Measurements from ENCODE around the gene GRIA4.
"Not testable (repeated sequence)": the region's sequence is repeated elsewhere in the genome, so short reads cannot be mapped to it uniquely, and the experiment has no call there.

The GRIA4 gene

GRCh38 chr11:105986554-105986953, 376.7 kb downstream of the GRIA4 start:
- no peak for DNase-seq (ENCODE audit: insufficient read length, low spot score)
- no peak for FAIRE-seq
- no peak for TF ChIP-seq POLR2A (IDR thresholded peaks at IDR 0.05; ENCODE audit: low read depth, low read length)

GRCh38 chr11:105988197-105988596, 378.3 kb downstream of the GRIA4 start:
- FAIRE-seq: no peak
- DNase-seq (ENCODE audit: insufficient read length, low spot score): no peak
- TF ChIP-seq POLR2A (IDR thresholded peaks at IDR 0.05; ENCODE audit: low read depth, low read length): no peak

- no peak for FAIRE-seq
- no peak for TF ChIP-seq POLR2A (IDR thresholded peaks at IDR 0.05; ENCODE audit: low read depth, low read length)
- no peak for DNase-seq (ENCODE audit: insufficient read length, low spot score)
These were observed 379.3 kb downstream of the GRIA4 start for GRCh38 chr11:105989124-105989523.

GRCh38 chr11:105991888-105992287, 382.0 kb downstream of the GRIA4 start:
- FAIRE-seq (no peak), DNase-seq (ENCODE audit: insufficient read length, low spot score) (no peak)
- no peak for TF ChIP-seq POLR2A (IDR thresholded peaks at IDR 0.05; ENCODE audit: low read depth, low read length)

- TF ChIP-seq POLR2A (IDR thresholded peaks at IDR 0.05; ENCODE audit: low read depth, low read length): no peak
- FAIRE-seq (no peak), DNase-seq (ENCODE audit: insufficient read length, low spot score) (no peak)
These were observed 391.6 kb downstream of the GRIA4 start for GRCh38 chr11:106001304-106002012.

GRCh38 chr11:106003094-106003493, 393.2 kb downstream of the GRIA4 start:
- not testable (repeated sequence) for FAIRE-seq

GRCh38 chr11:106011481-106011880, 401.6 kb downstream of the GRIA4 start:
- DNase-seq (ENCODE audit: insufficient read length, low spot score) (no peak), FAIRE-seq (no peak)
- no peak for TF ChIP-seq POLR2A (IDR thresholded peaks at IDR 0.05; ENCODE audit: low read depth, low read length)

More at GRCh38 chr11:106003094-106003493, 393.2 kb downstream of the GRIA4 start:
- not testable (repeated sequence) for DNase-seq (ENCODE audit: insufficient read length, low spot score)

GRCh38 chr11:106012744-106013143, 402.9 kb downstream of the GRIA4 start:
- no peak for TF ChIP-seq POLR2A (IDR thresholded peaks at IDR 0.05; ENCODE audit: low read depth, low read length)
- DNase-seq (ENCODE audit: insufficient read length, low spot score): no peak
- FAIRE-seq: no peak

GRCh38 chr11:106014035-106014434, 404.2 kb downstream of the GRIA4 start:
- FAIRE-seq (no peak), DNase-seq (ENCODE audit: insufficient read length, low spot score) (no peak)
- TF ChIP-seq POLR2A (IDR thresholded peaks at IDR 0.05; ENCODE audit: low read depth, low read length): no peak

- TF ChIP-seq POLR2A (IDR thresholded peaks at IDR 0.05; ENCODE audit: low read depth, low read length): no peak
- FAIRE-seq (no peak), DNase-seq (ENCODE audit: insufficient read length, low spot score) (no peak)
These were observed 404.7 kb downstream of the GRIA4 start for GRCh38 chr11:106014620-106015019.

GRCh38 chr11:106015066-106015465, 405.2 kb downstream of the GRIA4 start:
- TF ChIP-seq POLR2A (IDR thresholded peaks at IDR 0.05; ENCODE audit: low read depth, low read length): no peak
- FAIRE-seq: no peak
- no peak for DNase-seq (ENCODE audit: insufficient read length, low spot score)

GRCh38 chr11:106017093-106017492, 407.2 kb downstream of the GRIA4 start:
- TF ChIP-seq POLR2A (IDR thresholded peaks at IDR 0.05; ENCODE audit: low read depth, low read length): no peak
- FAIRE-seq (no peak), DNase-seq (ENCODE audit: insufficient read length, low spot score) (no peak)

GRCh38 chr11:106021181-106021966, 411.5 kb downstream of the GRIA4 start:
- no peak for TF ChIP-seq POLR2A (IDR thresholded peaks at IDR 0.05; ENCODE audit: low read depth, low read length)
- no peak for DNase-seq (ENCODE audit: insufficient read length, low spot score)
- FAIRE-seq: no peak

- peak; percentile 32; the same call in 1 of the 2 replicates for TF ChIP-seq POLR2A (IDR thresholded peaks at IDR 0.05; ENCODE audit: low read depth, low read length)
- FAIRE-seq: peak; percentile 75
- DNase-seq (ENCODE audit: insufficient read length, low spot score): peak; percentile 63
These were observed 412.3 kb downstream of the GRIA4 start, which contains the start of gene MSANTD4 for GRCh38 chr11:106021967-106022794. Gene MSANTD4 (minus strand): TSS chr11:106022240. CDS start chr11:106010917, 11,323 bp downstream.
